SW480 (cell line): ENCODE measurements around the gene KRTAP16-1.
"Not testable (repeated sequence)": the region's sequence is repeated elsewhere in the genome, so short reads cannot be mapped to it uniquely, and the experiment has no call there.

Source experiments
- DNase-seq: peaks from one replicate; pipeline ENCODE4 v3.0.0-alpha.2; 2016; ENCODE audit warnings: low spot score

The KRTAP16-1 gene

GRCh38 chr17:41308918-41309359, at the start of gene KRTAP16-1:
KRTAP16-1 (minus strand) TSS chr17:41309309; CDS start chr17:41309253, 56 bp downstream.
- no peak for DNase-seq

DNA sequence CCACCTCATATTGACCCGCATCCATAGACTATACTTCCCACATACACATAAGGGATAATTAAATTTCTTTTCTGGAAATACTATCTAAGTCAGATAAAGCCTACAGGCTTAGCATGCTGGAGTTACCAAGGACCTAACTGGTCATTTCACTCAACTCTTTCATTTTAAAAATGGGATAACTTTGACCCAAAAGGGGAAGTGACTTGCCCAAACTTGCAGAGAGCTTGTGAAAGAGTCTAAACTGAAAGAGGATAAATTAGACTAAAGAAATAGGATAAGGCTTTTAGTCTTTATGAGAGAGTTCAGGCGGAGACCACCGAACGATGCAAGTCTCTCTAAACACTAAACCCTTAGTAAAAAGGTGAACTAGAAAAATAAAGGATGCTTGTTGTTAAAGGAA, 45.4 kb upstream of the KRTAP16-1 start:
- DNase-seq, result no peak

- DNase-seq, result no peak
Observed at GRCh38 chr17:41352597-41353366, 43.7 kb upstream of the KRTAP16-1 start.

- DNase-seq, result no peak
Observed at GRCh38 chr17:41351177-41351576, 42.1 kb upstream of the KRTAP16-1 start.

GRCh38 chr17:41350381-41350878, 41.3 kb upstream of the KRTAP16-1 start, which contains the start of gene KRT33A:
KRT33A (minus strand) TSS chr17:41350828; CDS start chr17:41350767, 61 bp downstream.
- DNase-seq, result not testable (repeated sequence)

DNA sequence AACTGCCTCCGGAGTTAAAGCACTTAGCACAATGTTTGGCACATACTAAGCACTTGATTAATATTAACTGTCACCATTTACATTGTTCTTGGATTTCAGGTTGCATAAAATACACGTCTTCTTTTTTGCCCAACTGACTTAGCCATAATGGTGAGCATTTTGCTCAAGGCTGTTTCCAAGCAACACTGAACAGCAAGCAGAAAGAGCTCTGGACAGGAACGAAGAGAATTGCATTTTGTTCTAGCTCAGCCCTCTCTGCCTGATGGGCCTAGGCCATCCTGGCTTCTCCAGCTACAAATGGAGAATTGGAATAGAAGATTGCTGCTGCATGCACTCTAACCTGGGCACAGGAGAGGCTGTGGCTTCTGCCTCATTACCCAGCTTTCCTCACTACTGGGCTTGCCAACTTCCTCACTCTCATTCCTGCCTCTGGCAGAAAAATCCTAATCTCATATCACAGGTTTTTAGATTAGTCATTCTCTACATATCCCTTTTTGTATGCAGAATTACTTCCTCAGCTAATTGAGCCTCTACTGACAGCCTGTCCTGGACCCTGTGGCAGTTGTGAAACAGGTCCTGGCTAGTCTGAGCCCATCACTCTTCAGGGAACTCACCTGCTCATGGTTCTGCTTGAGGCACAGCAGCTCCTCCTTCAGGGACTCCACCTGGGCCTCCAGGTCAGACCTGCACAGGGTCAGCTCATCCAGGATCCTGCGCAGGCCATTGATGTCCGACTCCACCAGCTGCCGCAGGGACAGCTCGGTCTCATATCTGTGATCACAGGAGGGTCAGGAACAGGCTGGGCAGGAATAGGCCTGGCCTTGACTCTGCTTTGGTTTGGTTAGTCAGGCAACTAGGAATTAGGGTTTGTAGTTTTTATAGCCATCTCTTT, 39.0 kb upstream of the KRTAP16-1 start:
- no peak for DNase-seq

GRCh38 chr17:41346421-41346820, 37.3 kb upstream of the KRTAP16-1 start:
- DNase-seq, result not testable (repeated sequence)

DNA sequence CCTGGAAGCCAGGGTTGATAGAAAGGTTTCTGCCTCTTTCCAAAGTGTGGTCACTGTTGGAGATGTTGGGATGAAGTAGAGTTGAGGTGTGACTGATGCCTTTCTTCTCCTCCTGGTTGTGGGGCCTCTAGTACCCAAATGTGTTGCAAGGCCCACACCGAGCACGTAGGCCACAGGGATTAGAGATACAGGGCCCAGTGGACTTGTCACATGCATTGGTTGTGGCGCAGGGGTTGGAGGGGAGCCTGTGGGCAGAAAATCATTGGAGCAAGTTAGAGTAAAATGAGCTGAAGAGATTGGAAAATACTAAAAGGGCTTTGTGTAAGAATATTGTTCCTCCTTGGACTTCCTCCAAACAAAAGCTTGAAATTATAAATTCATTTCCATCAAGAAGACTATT, 36.9 kb upstream of the KRTAP16-1 start:
- DNase-seq, result no peak

GRCh38 chr17:41343029-41343428, 33.9 kb upstream of the KRTAP16-1 start:
- no peak for DNase-seq

GRCh38 chr17:41340934-41341861, 32.1 kb upstream of the KRTAP16-1 start:
- no peak for DNase-seq

DNA sequence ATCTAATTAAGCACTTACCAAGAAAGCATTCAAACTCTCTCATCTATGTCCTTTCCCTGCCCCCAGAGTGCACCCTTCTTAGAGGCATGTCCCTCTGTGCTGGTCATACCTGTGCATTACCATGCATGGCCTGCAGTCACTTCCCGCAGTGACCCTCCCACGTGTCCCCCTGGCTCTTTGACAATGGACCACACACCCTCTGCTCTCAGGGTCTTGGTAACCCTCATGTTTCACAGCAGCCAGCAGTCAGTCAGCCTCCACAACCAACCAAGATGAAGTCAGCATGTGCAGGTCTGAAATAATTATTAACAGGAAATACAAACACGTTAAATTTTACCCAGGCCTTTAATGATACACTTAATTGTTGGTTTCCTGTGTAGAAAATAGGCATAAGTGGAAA, 31.4 kb upstream of the KRTAP16-1 start:
- no peak for DNase-seq

DNA sequence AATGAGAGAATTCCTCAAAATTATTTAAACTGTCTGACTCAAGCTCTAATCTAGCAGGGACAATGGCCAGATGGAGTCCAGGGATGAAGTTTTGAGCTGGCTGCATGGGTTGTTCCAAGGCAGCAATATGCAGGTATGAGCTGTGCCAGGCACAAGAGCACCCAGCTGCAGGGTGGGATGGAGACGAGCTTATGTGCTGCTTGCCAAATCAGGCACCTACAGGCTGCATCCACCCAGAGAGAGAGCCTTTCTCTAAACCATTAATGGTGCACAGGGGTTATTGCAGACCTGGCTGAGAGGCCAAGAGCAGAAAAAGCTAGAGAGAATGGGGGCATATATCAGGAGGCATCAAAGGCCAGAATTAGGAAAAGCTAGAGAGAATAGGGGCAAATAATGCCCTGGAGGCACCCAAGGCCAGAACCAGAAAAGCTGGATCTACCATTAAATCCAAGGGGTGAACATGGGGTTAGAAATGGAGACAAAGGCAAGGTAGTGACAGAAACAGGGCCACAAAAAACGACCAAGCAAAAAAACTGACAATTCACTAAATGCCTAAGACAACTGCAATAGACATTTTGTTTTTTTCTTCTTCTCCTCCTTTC, 30.6 kb upstream of the KRTAP16-1 start:
- DNase-seq, result no peak

DNA sequence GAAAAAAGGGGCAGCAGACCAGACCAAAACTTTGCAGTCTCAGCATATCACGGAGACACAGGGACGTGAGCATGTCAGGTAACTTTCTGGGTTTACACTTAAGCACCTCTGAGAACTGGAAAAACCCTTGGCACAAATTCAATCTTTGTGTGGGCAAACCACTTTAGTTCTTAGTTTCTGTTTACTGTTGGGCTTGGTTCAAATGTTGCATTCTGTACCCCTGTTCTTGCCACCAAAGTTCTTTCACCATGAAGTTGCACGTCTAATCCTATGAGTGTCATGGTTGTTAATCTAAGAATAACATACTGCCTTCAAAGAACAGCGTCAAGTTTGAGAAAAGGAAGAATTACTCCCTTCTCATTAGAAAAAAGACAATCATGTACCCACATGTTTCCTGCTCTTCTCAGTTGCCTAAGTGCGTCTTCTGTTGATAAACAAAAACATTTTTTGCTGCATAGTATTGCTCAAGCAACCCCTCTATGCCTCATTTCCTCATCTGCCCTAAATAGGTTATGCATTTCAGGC, 29.9 kb upstream of the KRTAP16-1 start:
- no peak for DNase-seq

- DNase-seq, result no peak
Observed at GRCh38 chr17:41335747-41336146, 26.6 kb upstream of the KRTAP16-1 start.

DNA sequence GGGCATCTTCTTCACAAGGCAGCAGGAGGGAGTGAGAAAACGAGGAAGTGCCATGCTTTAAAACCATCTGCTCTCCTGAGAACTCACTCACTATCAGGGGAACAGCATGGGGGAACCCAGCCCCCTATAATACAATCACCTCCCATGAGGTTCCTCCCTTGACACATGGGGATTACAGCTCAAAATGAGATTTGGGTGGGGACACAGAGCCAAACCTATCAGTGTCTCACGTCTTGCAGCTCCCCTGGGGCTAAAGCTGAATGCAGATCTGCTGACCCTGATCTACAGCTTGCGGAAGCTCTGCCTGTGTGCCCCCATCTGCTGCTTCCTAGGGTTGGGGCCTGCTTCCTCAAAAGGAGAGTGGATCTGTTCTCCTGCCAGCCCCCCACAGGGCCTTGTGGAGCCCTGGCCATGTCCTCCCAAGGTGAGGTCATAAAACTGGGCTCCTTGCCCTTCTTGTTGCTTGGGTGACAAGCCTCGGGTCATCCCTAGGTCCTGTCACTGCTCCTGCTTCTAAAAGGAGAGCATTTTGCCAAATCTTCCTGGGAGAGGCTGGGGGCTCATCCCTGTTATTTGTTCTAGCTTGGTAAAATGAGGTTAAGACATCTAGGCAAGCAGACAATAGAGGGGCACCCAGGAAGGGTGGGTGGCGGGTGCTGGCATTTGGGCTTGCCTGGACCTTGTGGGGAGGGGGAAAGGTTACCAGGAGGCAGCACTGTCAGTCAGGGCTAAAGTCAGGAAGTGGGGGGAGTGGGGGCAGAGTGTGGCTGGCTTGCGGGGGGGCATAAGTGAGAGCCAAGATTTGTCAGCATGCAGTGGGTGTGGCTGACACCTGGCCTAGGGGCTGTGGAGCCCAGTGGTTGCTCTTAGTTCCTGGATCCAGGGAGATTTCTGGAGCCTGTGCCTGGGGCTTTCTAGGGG, 25.5 kb upstream of the KRTAP16-1 start:
- DNase-seq, result no peak

- DNase-seq, result no peak
Observed at GRCh38 chr17:41333836-41334235, 24.7 kb upstream of the KRTAP16-1 start.

DNA sequence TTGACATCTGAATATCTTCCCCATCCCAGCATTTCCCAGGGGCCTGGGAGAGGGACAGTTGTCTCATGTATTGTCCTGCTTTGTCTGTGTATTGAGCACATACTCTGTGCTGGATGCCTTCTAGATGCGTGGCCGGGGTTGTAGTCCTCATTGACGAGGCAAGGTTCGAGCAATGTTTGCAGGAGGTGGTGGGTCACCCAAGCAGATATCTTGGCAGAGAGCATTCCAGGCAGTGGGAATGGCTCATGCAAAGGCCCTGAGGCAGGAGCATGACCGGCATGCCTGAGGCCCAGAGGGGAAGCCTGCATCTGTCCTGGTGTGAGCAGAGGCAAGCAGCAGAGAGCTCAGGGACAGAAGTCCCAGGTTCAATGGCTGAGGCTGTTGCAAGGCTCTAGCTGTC, 24.0 kb upstream of the KRTAP16-1 start:
- no peak for DNase-seq

GRCh38 chr17:41332239-41332638, 23.1 kb upstream of the KRTAP16-1 start:
- no peak for DNase-seq

GRCh38 chr17:41331606-41332005, 22.5 kb upstream of the KRTAP16-1 start:
- no peak for DNase-seq
